Astrocyte of the hippocampus (primary cell): Measurements from ENCODE around the gene AFF1.
"Not testable (repeated sequence)": the region's sequence is repeated elsewhere in the genome, so short reads cannot be mapped to it uniquely, and the experiment has no call there.

Source experiments
- DNase-seq: peaks from one replicate; pipeline ENCODE4 v3.0.0; 2011; ENCODE audit warnings: low read depth, low spot score

The AFF1 gene

DNA sequence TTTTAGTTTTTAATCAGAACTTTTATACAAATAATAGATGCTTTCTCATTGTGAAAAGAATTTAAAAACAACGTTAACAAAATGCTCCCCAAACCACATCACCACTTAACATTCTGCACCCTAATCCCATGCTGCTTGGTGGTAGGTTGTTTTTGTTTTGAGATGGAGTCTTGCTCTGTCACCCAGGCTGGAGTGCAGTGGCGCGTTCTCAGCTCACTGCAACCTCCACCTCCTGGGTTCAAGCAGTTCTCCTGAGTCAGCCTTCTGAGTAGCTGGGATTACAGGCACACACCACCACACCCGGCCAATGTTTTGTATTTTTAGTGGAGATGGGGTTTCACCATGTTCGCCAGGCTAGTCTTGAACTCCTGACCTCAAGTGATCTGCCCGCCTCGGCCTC is 102.4 kb downstream of the AFF1 start:
- not testable (repeated sequence) for DNase-seq

GRCh38 chr4:87037671-87038334 is 103.0 kb downstream of the AFF1 start:
- no peak for DNase-seq

DNA sequence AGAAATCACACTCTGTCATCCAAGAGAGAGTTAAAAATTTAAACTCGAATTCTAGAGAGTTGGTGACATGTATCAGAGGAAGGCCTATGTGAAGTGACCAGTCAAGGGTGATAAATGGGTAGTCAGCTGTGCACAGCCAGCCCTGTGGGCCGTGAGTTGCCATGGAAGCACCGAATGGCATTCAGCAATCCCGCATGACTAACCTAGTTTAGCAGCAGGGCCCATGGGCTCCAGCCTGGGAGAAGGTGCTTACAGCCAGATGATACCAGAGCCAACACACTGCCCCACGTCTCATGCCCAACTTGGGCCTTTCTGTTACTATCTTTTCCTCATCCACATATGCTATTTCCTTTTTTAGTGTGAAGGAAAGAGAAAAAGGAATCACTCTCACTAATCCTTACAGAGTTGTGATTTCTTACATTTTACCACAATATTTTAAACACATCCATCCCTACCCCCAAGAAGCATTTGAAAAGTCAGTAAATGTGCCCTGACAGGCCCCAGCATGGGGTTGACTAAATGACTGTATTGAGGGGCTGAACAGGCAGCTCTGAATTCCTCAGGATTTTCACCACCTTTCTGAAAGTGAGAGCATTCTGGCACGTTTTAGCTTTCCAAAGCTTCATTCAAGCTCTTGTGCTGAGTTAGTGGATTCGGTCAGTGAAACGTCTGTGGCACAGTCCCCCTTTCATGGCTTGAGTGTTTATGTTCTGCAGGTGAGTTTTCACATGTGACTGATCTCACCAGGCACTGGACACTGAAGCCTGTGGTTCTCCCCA is 104.2 kb downstream of the AFF1 start:
- DNase-seq = peak; percentile 97

DNA sequence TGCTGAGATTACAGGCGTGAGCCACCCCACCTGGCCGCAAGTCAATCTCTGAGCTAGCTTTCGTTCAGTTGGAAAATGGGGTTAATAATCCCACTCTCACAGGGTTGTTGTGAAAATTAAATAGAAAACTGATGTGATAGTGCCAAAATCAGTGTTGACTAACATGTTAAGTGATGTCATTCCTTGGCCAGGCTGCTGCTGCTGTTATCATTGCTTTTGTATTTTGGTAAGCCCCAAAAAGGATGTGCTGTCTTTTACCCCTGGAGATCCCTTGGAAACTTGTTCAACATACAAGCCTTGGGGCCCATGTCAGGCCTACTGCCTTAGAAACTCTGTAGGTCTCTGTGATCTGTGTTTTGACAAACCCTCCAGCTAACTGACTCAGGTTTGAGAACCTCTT is 106.3 kb downstream of the AFF1 start:
- no peak for DNase-seq

- DNase-seq = no peak
Measured at GRCh38 chr4:87042221-87042620, 107.4 kb downstream of the AFF1 start.

DNA sequence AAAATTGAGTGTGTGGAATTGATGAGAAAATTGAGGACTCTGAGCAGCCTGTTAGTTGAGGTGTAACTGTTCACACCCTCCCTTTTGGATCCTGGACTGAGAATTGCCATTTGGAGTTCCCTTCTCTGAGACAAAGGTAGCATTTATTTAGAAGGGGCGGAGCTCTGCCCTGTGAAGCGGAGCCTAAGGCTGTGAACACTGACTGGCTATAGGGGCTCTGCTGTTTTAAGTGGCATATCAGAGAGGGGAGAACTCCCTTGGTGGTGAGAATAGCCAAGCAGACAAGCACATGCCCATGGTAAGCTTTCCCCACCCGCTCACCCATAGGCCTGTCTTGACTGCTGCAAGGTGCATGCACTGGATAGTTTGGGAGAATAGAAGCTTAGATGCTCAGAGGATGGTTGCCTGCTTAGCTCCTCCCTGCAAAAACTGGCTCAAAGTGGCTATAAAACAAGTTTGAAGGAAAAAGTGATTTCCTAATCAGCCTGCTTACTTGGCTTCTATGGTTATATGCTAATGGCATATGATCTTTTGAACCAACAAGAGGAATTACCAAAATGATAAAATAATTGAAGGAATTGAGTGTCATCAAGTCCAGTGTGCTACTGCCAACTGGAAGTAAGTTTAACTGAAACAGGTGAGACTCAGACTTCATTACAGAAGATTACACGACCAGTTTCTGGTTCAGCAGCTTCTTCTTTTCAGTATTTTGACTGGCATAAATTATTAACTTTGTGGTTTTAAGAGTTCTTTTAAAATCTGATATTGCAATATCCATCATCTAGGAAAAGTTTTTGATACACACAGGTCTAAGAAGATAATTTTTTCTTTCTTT is 108.4 kb downstream of the AFF1 start:
- DNase-seq = no peak

GRCh38 chr4:87044511-87045233 is 109.9 kb downstream of the AFF1 start:
- no peak for DNase-seq

GRCh38 chr4:87045234-87045558 is 110.4 kb downstream of the AFF1 start:
- DNase-seq = no peak

DNA sequence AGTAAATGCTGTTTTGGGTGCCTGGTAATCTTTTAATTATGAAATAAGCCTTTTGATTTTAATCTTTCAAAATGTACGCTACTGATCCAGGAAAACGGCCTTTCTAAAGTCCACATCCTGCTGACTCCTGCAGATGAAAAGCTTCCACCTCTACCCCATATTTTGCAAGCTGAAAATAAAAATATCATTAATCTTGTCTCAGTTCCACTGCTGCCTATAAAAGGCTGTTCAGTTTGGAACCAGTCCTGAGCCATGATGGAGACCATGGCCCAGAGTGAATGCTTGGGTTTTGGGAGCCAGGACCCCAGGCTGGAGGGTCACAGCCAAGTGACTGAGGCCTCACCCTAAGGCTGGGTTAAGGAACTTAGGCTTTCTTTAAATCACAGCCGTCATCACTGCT is 110.8 kb downstream of the AFF1 start:
- no peak for DNase-seq

DNA sequence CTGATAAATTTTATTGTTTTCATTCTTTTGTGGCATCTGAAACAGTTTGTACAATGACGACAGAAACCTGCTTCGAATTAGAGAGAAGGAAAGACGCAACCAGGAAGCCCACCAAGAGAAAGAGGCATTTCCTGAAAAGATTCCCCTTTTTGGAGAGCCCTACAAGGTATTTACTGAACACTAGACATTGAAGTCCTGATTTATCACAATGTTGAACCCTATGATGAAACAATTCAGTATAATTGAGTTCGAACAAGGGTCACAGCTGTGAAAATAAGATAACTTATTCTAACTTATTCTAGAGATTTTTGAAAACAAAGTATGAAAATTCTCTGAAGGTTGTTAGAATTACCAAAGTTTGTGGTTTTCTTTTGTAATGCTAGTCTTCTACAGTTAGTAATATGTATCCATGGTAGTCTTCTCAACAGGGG is 111.3 kb downstream of the AFF1 start:
- no peak for DNase-seq

GRCh38 chr4:87047281-87047798 is 112.5 kb downstream of the AFF1 start:
- DNase-seq = no peak

DNA sequence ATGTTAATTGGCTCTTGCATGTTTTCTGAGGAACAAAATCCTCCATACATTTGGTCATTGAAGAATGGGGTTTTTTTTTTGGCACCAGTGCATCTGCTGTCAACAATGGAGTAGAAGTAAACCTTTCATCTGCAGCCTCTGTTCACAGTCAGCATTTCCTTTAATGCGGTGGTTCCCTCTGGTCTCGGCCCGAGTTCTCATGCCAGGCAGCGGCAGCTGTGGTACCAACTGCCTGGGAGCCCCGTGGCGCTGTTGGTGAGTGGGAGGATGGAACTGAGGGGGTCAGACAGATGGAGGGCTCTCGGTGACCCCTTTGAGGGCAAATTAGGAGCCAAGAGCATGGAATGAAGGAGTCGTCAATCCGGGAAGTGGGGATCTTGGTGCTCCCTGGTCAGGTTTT is 114.7 kb downstream of the AFF1 start:
- DNase-seq = no peak

- no peak for DNase-seq
Measured at GRCh38 chr4:87050596-87050995, 115.8 kb downstream of the AFF1 start.

GRCh38 chr4:87051121-87051713 is 116.4 kb downstream of the AFF1 start:
- peak; percentile 26 for DNase-seq

DNA sequence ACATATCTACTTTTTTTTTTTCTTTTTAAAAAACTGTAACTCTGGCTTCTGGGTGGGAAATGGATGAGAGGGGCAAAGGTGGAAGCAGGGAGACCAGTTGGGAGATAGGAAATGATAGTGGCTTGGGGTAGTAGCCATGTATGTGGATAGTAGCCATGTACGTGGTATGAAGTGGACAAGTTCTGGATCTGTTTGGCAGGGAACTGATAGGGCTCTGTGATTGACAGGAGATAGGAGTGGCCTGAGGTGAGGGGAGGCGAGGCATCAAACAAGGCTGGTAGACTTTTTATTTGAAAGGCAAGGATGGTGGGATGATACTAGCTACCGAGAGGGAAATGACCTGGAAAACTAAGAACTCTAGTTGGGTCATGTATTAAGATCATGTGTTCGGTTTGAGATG is 117.8 kb downstream of the AFF1 start:
- DNase-seq = no peak

DNA sequence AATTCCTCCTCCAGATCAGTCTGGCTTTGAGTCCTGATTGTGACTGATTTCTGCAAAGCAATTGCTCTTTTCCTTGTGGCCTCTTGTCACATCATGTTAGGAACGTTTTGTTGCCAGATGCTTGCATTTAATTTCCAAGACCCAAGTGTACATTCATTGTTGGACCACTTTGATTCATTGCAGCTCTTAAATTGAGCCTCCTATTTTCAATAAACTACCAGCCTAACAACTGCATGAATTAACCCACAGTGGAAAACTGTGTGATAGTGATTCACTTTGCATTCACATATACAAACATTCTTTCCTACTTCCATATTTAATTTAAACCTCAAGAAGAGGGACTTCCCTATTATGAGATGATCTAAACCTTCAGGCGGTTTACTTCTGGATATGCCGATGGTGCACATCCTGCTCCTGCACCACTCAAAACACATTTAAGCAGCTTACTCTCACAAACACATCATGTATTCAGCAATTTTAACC is 118.4 kb downstream of the AFF1 start:
- DNase-seq = no peak

DNA sequence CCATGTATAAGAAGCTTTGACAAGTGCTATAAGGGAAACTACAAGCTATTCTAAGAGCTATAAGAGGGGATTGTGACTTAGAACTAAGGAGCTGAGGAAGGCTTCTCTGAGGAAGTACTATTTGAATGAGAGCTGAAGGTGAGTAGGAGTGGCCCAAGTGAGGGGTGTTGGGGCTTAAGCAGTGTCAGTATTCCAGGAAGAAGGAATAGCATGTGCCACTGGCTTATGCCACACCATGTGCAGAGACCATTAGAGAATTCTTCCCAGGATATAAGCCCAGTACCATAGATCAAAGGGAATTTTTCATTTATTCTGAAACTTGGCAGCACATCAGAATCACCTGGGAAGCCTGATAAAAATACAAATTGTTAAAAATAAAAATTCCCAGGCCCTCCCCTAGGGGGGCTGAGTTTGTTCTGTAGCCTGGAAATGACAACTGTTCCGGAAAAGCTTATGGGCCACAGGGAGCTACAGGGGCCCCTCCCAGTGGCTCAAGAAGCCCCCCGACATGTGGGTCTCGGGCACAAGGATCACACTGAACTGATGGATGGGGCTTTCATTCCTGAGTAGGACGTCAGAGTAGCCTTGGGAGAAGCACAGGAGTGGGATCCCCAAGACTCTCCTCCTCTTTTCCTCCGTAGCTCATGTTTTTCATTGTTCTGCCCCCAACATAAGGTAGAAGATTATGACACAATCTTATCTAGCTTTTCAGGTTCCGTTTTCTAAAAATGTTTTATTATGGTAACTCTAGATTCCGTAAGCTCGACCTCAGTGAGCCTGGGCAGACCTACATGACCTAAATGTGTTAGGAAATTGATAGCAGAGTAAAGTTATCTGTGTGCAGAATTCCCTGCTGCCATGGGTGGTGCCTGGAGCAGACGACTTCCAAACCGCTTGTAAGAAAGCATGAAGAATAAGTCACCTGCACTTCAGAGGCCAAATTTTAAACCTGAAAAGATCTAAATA is 119.3 kb downstream of the AFF1 start:
- DNase-seq = no peak

DNA sequence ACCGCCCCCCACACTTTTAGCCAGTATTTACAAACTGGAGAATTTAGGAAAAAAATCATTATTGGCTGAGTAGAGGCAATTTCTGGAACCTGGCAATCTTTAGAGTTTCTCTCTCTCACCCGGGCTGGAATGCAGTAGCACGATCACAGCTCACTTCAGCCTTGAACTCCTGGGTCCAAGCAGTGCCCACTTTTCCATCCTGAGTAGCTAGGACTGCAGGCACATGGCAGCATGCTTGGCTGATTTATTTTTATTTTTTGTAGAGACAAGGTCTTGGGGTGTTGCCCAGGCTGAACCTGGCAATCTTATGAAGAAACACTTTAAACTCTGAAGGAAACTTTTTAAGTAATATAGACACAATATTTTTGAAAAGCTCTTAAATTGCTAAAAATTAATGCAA is 120.1 kb downstream of the AFF1 start:
- DNase-seq = no peak

- DNase-seq = no peak
Measured at GRCh38 chr4:87055311-87055710, 120.5 kb downstream of the AFF1 start.

DNA sequence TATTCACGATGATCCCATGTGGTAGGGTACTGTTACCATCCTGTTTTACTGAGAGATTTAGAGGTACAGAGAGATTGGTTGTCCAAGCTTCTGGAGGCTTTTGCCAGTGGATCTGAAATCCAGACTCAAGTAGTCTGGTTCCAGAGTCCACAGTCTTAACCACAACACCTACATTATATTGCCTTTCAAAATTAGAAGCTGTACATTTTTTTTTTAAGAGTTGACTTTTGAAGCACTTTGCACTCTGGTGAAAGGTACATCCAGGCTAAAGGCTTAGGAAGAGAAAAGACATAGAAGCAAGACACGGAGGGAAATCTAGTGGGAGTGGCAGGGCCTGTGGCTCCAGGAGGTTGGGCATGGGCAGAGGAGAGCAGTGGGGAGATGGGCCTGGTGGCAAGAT is 122.1 kb downstream of the AFF1 start:
- DNase-seq = no peak
